DND-41 (cell line): Measurements from ENCODE around the gene ZAP70.

Source experiments
- CTCF ChIP-seq: IDR thresholded peaks from 2 replicates; pipeline ENCODE4 v1.5.1; 2012; ENCODE audit warnings: borderline replicate concordance, low read length, moderate library complexity, mild to moderate bottlenecking; ENCODE audit not compliant: poor library complexity, severe bottlenecking; ENCODE audit errors: extremely low read depth
- EZH2 ChIP-seq: IDR thresholded peaks from 3 replicates; pipeline ENCODE4 v1.6.1; 2012; ENCODE audit warnings: borderline replicate concordance, low read depth, mild to moderate bottlenecking, moderate library complexity, low read length, inconsistent platforms; ENCODE audit not compliant: severe bottlenecking

- no peak for TF ChIP-seq EZH2
- no peak for TF ChIP-seq CTCF
These were observed 43.9 kb upstream of the ZAP70 start, which contains the start of gene C2orf92 for GRCh38 chr2:97669448-97669847.
